Transverse colon (tissue), 4 donors: ENCODE measurements around the gene RHOF.

Experiments
- POLR2AphosphoS5 ChIP-seq, 3 donors: sonication (generic); formaldehyde crosslinking; IDR thresholded peaks; one replicate each; pipeline ENCODE4 v1.6.1; 2016; ENCODE audit warnings: antibody characterized with exemption in 3 of 3
- TF ChIP-seq, protein P1 (sequence below), 5 experiments: fragments of 200-600 bp in 3 of 5; fragments of 450-650 bp in 2 of 5; sonication (generic) in 3 of 5; IDR thresholded peaks; 1 replicate in 2 of 5; 2 replicates in 3 of 5; pipeline ENCODE4 v1.5.1; 2016 to 2017; ENCODE audit warnings: antibody characterized with exemption in 5 of 5, inconsistent platforms in 3 of 5, mild to moderate bottlenecking in 2 of 5, moderate library complexity in 1 of 5

DNA sequence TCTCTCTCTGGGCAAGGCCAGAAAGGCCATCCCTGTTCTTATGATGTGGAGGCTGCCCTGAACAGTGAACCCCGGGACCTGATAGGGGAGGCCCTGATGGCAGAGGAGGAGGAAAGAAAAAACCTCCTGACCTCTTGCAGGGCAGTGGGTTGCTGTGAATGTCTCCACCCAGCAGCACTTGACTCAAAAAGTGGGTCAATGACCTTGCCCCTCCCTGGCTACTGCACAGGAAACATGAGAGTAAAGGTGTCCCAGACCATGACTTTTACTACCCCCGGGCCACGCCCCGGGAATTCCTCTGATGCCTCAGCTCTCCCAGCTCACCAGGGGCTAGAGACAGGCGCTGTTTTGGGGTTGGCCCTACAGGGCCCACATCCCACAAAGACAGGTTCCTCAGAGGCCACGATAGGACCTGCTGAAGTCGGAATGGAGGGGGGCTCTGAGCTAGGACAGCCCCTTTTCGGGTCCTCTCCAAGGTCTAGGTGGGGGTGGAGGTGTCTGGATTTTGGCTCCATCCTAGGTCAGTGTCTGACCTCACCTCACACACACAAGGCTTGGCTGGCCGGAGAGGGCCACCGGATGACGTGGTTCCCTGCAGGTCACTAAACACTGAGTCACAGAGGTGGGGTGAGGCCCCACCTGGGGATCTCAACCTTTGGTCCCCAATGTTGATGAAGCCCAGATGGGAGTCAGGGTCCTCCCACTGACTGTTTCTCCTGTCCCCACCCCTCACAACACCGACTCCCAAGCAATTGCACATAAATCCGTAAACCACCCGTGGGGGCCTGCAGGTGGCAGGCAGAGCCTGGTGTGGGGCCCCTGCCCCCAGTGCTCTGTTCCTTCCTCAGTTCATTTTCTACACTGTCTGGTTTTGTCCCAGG is 1.6 kb downstream of the RHOF start:
- TF ChIP-seq, protein P1, sequence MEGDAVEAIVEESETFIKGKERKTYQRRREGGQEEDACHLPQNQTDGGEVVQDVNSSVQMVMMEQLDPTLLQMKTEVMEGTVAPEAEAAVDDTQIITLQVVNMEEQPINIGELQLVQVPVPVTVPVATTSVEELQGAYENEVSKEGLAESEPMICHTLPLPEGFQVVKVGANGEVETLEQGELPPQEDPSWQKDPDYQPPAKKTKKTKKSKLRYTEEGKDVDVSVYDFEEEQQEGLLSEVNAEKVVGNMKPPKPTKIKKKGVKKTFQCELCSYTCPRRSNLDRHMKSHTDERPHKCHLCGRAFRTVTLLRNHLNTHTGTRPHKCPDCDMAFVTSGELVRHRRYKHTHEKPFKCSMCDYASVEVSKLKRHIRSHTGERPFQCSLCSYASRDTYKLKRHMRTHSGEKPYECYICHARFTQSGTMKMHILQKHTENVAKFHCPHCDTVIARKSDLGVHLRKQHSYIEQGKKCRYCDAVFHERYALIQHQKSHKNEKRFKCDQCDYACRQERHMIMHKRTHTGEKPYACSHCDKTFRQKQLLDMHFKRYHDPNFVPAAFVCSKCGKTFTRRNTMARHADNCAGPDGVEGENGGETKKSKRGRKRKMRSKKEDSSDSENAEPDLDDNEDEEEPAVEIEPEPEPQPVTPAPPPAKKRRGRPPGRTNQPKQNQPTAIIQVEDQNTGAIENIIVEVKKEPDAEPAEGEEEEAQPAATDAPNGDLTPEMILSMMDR (IDR thresholded peaks at IDR 0.05) = no peak
- TF ChIP-seq POLR2AphosphoS5 (IDR thresholded peaks at IDR 0.05) = peak in 2 of 3 donors; percentile 27 to 65
